Sigmoid colon (tissue), 7 donors: ENCODE data around the gene SORCS1. TPM values are rescaled to one million over a fixed set of nuclear protein-coding genes. Genes with fewer than 3 reads are reported as not detected.

Experiments
- DNase-seq: peaks from one replicate; pipeline ENCODE4 v3.0.0-alpha.2; 2019
- H3K27ac ChIP-seq, 4 donors: fragments of 200-600 bp; sonication (generic); one replicate each; pipeline ENCODE4 v1.5.1; 2016 to 2019; ENCODE audit warnings: mild to moderate bottlenecking in 1 of 4
- H3K27me3 ChIP-seq, 3 donors: fragments of 200-600 bp; sonication (generic); one replicate each; pipeline ENCODE4 v1.5.1; 2019; ENCODE audit warnings: mild to moderate bottlenecking in 1 of 3
- H3K36me3 ChIP-seq, 4 donors: fragments of 200-600 bp; sonication (generic); one replicate each; pipeline ENCODE4 v1.5.1; 2016 to 2019
- H3K4me1 ChIP-seq, 4 donors: fragments of 200-600 bp; sonication (generic); one replicate each; pipeline ENCODE4 v1.5.1; 2017 to 2019
- H3K4me3 ChIP-seq, 4 donors: fragments of 200-600 bp; sonication (generic); one replicate each; pipeline ENCODE4 v1.5.1; 2017 to 2019; ENCODE audit warnings: mild to moderate bottlenecking in 2 of 4, moderate library complexity in 1 of 4
- H3K9me3 ChIP-seq, 4 donors: fragments of 200-600 bp in 3 of 4; sonication (generic) in 3 of 4; one replicate each; pipeline versions ENCODE4 v1.5.1 to v1.6.1; 2013 to 2019
- CTCF ChIP-seq, 4 experiments: fragments of 450-650 bp in 3 of 4; fragments of 200-600 bp in 1 of 4; IDR thresholded peaks; one replicate each; pipeline ENCODE4 v1.5.1; 2016 to 2019; ENCODE audit warnings: antibody characterized with exemption in 4 of 4, mild to moderate bottlenecking in 3 of 4, moderate library complexity in 2 of 4
- EP300 ChIP-seq, 4 donors: sonication (generic); formaldehyde crosslinking; IDR thresholded peaks; one replicate each; pipeline ENCODE4 v1.6.1; 2017; ENCODE audit warnings: antibody characterized with exemption in 4 of 4
- POLR2A ChIP-seq, 2 donors: fragments of 450-650 bp; IDR thresholded peaks; one replicate each; pipeline ENCODE4 v1.6.1; 2016; ENCODE audit warnings: antibody characterized with exemption in 2 of 2, mild to moderate bottlenecking in 2 of 2, moderate library complexity in 2 of 2
- POLR2AphosphoS5 ChIP-seq, 4 donors: sonication (generic); formaldehyde crosslinking; IDR thresholded peaks; one replicate each; pipeline ENCODE4 v1.6.1; 2017; ENCODE audit warnings: antibody characterized with exemption in 4 of 4
- WGBS, 2 donors: extraction: QIAGEN DNeasy Blood & Tissue Kit; methylation state at CpG; one replicate each; pipeline ENCODE4 v1.1.7; 2013; 5-methylcytosine and 5-hydroxymethylcytosine counted together
- intact Hi-C: fragments of 100-400 bp; cut with DNase I; formaldehyde crosslinking; loops from one replicate; pipeline ENCODE4 v1.15.1; 2023
- polyA plus RNA-seq, 3 donors: library from polyadenylated mRNA; stranded (reverse); fragments of 200-250 nt; gene quantifications; one replicate each; pipeline ENCODE4 v1.2.3, GENCODE V29; 2013
- total RNA-seq, 4 donors: library from RNA; depleted of rRNA; stranded (reverse); fragments of >200 nt; gene quantifications; one replicate each; pipeline ENCODE4 v1.1.0, GENCODE V29; 2016
- donor health status: healthy with polysubstance abuse.
- donor health status: Bipolar disorder and iron deficiency.
- donor health status: healthy.

Gene SORCS1
- total and polyA plus RNA-seq, 7 donors = 2.5 to 18.3 (median 8.7) TPM; not detected in 1

- no peak for DNase-seq
- Histone ChIP-seq H3K36me3 (no peaks in the 10 kb centered on the region), H3K4me1 (no peaks in the 10 kb centered on the region), H3K27ac (no peak overlapping the region), H3K9me3 (no peaks in the 10 kb centered on the region), H3K4me3 (no peak overlapping the region), H3K27me3 (no peaks in the 10 kb centered on the region)
- WGBS, 2 donors = 87 to 94% methylated on average over 1 of the region's 1 CpG
- no peak for TF ChIP-seq EP300 (IDR thresholded peaks at IDR 0.05)
- TF ChIP-seq CTCF (IDR thresholded peaks at IDR 0.05) = no peak
- no peak for TF ChIP-seq POLR2AphosphoS5 (IDR thresholded peaks at IDR 0.05)
- no peak for TF ChIP-seq POLR2A (IDR thresholded peaks at IDR 0.05)
- intact Hi-C loops = no loop called here
Observed at GRCh38 chr10:106832846-106833245, 331.7 kb downstream of the SORCS1 start.

GRCh38 chr10:106830471-106830870, 334.0 kb downstream of the SORCS1 start:
- no peak for DNase-seq
- no peak overlapping the region for H3K4me3 ChIP-seq
- peaks cover 0 to 13% (median 10%) of the 10 kb centered on the region in 4 donors for H3K4me1 ChIP-seq
- H3K27ac ChIP-seq = no peak overlapping the region
- no peaks in the 10 kb centered on the region for H3K9me3 ChIP-seq
- 87 to 90% methylated on average over 8 of the region's 8 CpGs for WGBS, 2 donors
- H3K36me3 ChIP-seq = no peaks in the 10 kb centered on the region
- no peaks in the 10 kb centered on the region for H3K27me3 ChIP-seq
- TF ChIP-seq EP300 (IDR thresholded peaks at IDR 0.05) (no peak), POLR2A (IDR thresholded peaks at IDR 0.05) (no peak), CTCF (IDR thresholded peaks at IDR 0.05) (no peak), POLR2AphosphoS5 (IDR thresholded peaks at IDR 0.05) (no peak)
- intact Hi-C loops = no loop called here

- Histone ChIP-seq H3K4me1 (peaks cover 0 to 17% (median 12%) of the 10 kb centered on the region in 4 donors), H3K36me3 (no peaks in the 10 kb centered on the region), H3K27me3 (no peaks in the 10 kb centered on the region), H3K4me3 (no peak overlapping the region), H3K9me3 (no peaks in the 10 kb centered on the region), H3K27ac (no peak overlapping the region)
- DNase-seq = no peak
- TF ChIP-seq POLR2AphosphoS5 (IDR thresholded peaks at IDR 0.05) (no peak), CTCF (IDR thresholded peaks at IDR 0.05) (no peak)
- WGBS, 2 donors = 91 to 92% methylated on average over 2 of the region's 2 CpGs
- intact Hi-C loops = no loop called here
Observed at GRCh38 chr10:106830006-106830405, 334.5 kb downstream of the SORCS1 start.

- H3K4me1 ChIP-seq = peaks cover 0 to 17% (median 12%) of the 10 kb centered on the region in 4 donors
- 17 to 43% methylated on average over 1 of the region's 1 CpG for WGBS, 2 donors
- no peak overlapping the region for H3K27ac ChIP-seq
- TF ChIP-seq EP300 (IDR thresholded peaks at IDR 0.05) (no peak), CTCF (IDR thresholded peaks at IDR 0.05) (no peak)
- no peak overlapping the region for H3K4me3 ChIP-seq
- H3K9me3 ChIP-seq = no peaks in the 10 kb centered on the region
- H3K27me3 ChIP-seq = no peaks in the 10 kb centered on the region
- H3K36me3 ChIP-seq = no peaks in the 10 kb centered on the region
- DNase-seq = no peak
- intact Hi-C loops = no loop called here
Observed at GRCh38 chr10:106826716-106827115, 337.8 kb downstream of the SORCS1 start.

- TF ChIP-seq CTCF (IDR thresholded peaks at IDR 0.05) (no peak), EP300 (IDR thresholded peaks at IDR 0.05) (no peak), POLR2AphosphoS5 (IDR thresholded peaks at IDR 0.05) (peak in 1 of 4 donors; percentile 17)
- Histone ChIP-seq H3K9me3 (no peaks in the 10 kb centered on the region), H3K27ac (peak overlapping the region in 2 of 4 donors; percentile 8 to 28), H3K36me3 (no peaks in the 10 kb centered on the region), H3K4me1 (peaks cover 0 to 17% (median 12%) of the 10 kb centered on the region in 4 donors), H3K4me3 (no peak overlapping the region), H3K27me3 (no peaks in the 10 kb centered on the region)
- no peak for DNase-seq
- 68 to 72% methylated on average over 10 of the region's 10 CpGs for WGBS, 2 donors
- intact Hi-C loops = no loop called here
Observed at GRCh38 chr10:106825576-106826364, 338.7 kb downstream of the SORCS1 start.
